Measurements from ENCODE around the gene CYP4F12. TPM values are rescaled to one million over a fixed set of nuclear protein-coding genes. Genes with fewer than 3 reads are reported as not detected.

Gene CYP4F12
- total and polyA plus RNA-seq, 2 of the 4 experiments (the other 2 are of a cell fraction), result not detected

GRCh38 chr19:15701757-15702533 is 29.1 kb downstream of the CYP4F12 start:
- H4K5ac ChIP-seq (ENCODE audit: low read depth, low read length), result no peak overlapping the region
- H3K56ac ChIP-seq (ENCODE audit: extremely low read depth, insufficient read depth, low read length), result no peak overlapping the region
- no peaks in the 10 kb centered on the region for H3K27me3 ChIP-seq (ENCODE audit: control insufficient read depth, insufficient read depth, low read length)
- DNase-seq, result no peak
- intact Hi-C loops (cut with micrococcal nuclease), result no loop called here
- no peak overlapping the region for H3K4me2 ChIP-seq (ENCODE audit: low read depth, low read length)
- no CpG with 5 or more reads among the region's 4 CpGs for WGBS, 2 experiments (ENCODE audit: extremely low coverage in 2 of 2, insufficient read length in 1 of 2)
- H2BK15ac ChIP-seq (ENCODE audit: low read depth, low read length), result no peak overlapping the region
- no peak for ATAC-seq (ENCODE audit: low read depth)
- dilution Hi-C loops (cut with HindIII; ENCODE audit: low sequenced_read_pairs, unreplicated experiment), result no loop called here
- H3K18ac ChIP-seq (ENCODE audit: low read depth, low read length), result no peak overlapping the region
- H2BK5ac ChIP-seq (ENCODE audit: low read depth, low read length, poor library complexity, severe bottlenecking), result no peak overlapping the region
- no peak overlapping the region for H3K4ac ChIP-seq (ENCODE audit: low read depth, low read length)
- H3K36me3 ChIP-seq (ENCODE audit: control insufficient read depth, insufficient read depth, low read length), result no peaks in the 10 kb centered on the region
- no peak overlapping the region for H4K91ac ChIP-seq (ENCODE audit: insufficient read depth, low read depth, low read length)
- H3K27ac ChIP-seq (ENCODE audit: insufficient read depth, low read length), result no peak overlapping the region
- ChIA-PET POLR2A (ENCODE audit: unreplicated experiment) (no interaction called here), CTCF (no interaction called here)
- no peak overlapping the region for H2AK9ac ChIP-seq (replicated peaks; ENCODE audit: low read depth, low read length, poor library complexity)
- no peaks in the 10 kb centered on the region for H4K20me1 ChIP-seq (ENCODE audit: insufficient read depth, low read length)
- no peak overlapping the region for H3K4me3 ChIP-seq (ENCODE audit: insufficient read depth, low read depth, low read length)
- H3K4me1 ChIP-seq (ENCODE audit: control insufficient read depth, insufficient read depth, low read length), result no peaks in the 10 kb centered on the region
- in situ Hi-C loops (cut with MboI; ENCODE audit: low sequenced_read_pairs), result no loop called here
- H2AFZ ChIP-seq (replicated peaks; ENCODE audit: low read length, poor library complexity), result no peak overlapping the region
- H2BK120ac ChIP-seq (ENCODE audit: low read depth, low read length), result no peak overlapping the region
- no peak overlapping the region for H2BK20ac ChIP-seq (ENCODE audit: low read depth, low read length)
- H4K8ac ChIP-seq (ENCODE audit: low read depth in 2 of 2, low read length in 2 of 2), result no peak overlapping the region
- H3K79me1 ChIP-seq (ENCODE audit: low read depth in 1 of 2, low read length in 2 of 2), result no peaks in the 10 kb centered on the region
- TF ChIP-seq SMC3 (IDR thresholded peaks at IDR 0.05; ENCODE audit: low read depth, low read length), result no peak
- TF ChIP-seq BHLHE40 (IDR thresholded peaks at IDR 0.05; ENCODE audit: low read depth, low read length), result no peak
- no peak for TF ChIP-seq RAD21 (IDR thresholded peaks at IDR 0.05; ENCODE audit: low read length)
- no peak for TF ChIP-seq USF2 (IDR thresholded peaks at IDR 0.05; ENCODE audit: low read depth, low read length)
- TF ChIP-seq CTCF (conservative IDR thresholded peaks at IDR 0.05; ENCODE audit: low read depth, low read length), result no peak
- no peak for TF ChIP-seq POLR2A (IDR thresholded peaks at IDR 0.05; ENCODE audit: low read depth, low read length)
- TF ChIP-seq RCOR1 (IDR thresholded peaks at IDR 0.05; ENCODE audit: insufficient replicate concordance, low read length), result no peak
- TF ChIP-seq NFE2L2 (IDR thresholded peaks at IDR 0.05; ENCODE audit: low read depth, low read length), result no peak
- no peak for TF ChIP-seq CHD1 (IDR thresholded peaks at IDR 0.05; ENCODE audit: low read depth, low read length)
- TF ChIP-seq RFX5 (IDR thresholded peaks at IDR 0.05; ENCODE audit: low read depth, low read length), result no peak
- TF ChIP-seq MAZ (IDR thresholded peaks at IDR 0.05; ENCODE audit: borderline replicate concordance, low read depth, low read length), result no peak
- no peak for TF ChIP-seq MXI1 (IDR thresholded peaks at IDR 0.05; ENCODE audit: borderline replicate concordance, low read depth, low read length)
- no peak for TF ChIP-seq MAFK (IDR thresholded peaks at IDR 0.05; ENCODE audit: low read depth, low read length)
- no peak for TF ChIP-seq FOS (IDR thresholded peaks at IDR 0.05; ENCODE audit: low read depth, low read length)
- TF ChIP-seq ELK1 (IDR thresholded peaks at IDR 0.05; ENCODE audit: borderline replicate concordance, low read depth, low read length), result no peak
- no peak for TF ChIP-seq CEBPB (IDR thresholded peaks at IDR 0.05; ENCODE audit: low read depth, low read length)
- H3K9ac ChIP-seq (ENCODE audit: low read depth, low read length), result no peak overlapping the region
- no peaks in the 10 kb centered on the region for H3K9me1 ChIP-seq (ENCODE audit: insufficient read depth, low read length)
- no TSS peak for BruUV-seq (replicated peaks)
- H3K14ac ChIP-seq (replicated peaks; ENCODE audit: low read depth, low read length), result no peak overlapping the region
- peaks cover 15% of the 10 kb centered on the region; the same call in 1 of the 2 replicates for H3K9me3 ChIP-seq (ENCODE audit: control insufficient read depth, insufficient read depth, low read length)
- H2AK5ac ChIP-seq (ENCODE audit: low read depth, low read length), result no peak overlapping the region
- no peak overlapping the region for H3K23ac ChIP-seq (ENCODE audit: low read depth, low read length)

Measured in IMR-90 (cell line).